Effector memory CD4-positive, alpha-beta T cell (primary cell): ENCODE data around the gene NOP56.

Source experiments
- DNase-seq, 3 donors: peaks; one replicate each; pipeline ENCODE4 v3.0.0-alpha.2; 2020
- H3K27ac ChIP-seq: 2 replicates; pipeline ENCODE4 v1.7.0; 2013; ENCODE audit warnings: mild to moderate bottlenecking, low read length, moderate library complexity; ENCODE audit not compliant: insufficient read depth, poor library complexity, severe bottlenecking
- H3K27me3 ChIP-seq: replicated peaks from 2 replicates; pipeline ENCODE4 v1.7.0; 2013; ENCODE audit warnings: mild to moderate bottlenecking, low read length; ENCODE audit not compliant: insufficient read depth, control insufficient read depth, poor library complexity, severe bottlenecking
- H3K36me3 ChIP-seq: 2 replicates; pipeline ENCODE4 v1.7.0; 2013; ENCODE audit warnings: mild to moderate bottlenecking, low read length, moderate library complexity; ENCODE audit not compliant: control insufficient read depth, insufficient read depth
- H3K4me1 ChIP-seq: 2 replicates; pipeline ENCODE4 v1.7.0; 2013; ENCODE audit warnings: low read length, mild to moderate bottlenecking; ENCODE audit not compliant: control insufficient read depth, insufficient read depth, poor library complexity, severe bottlenecking
- H3K4me3 ChIP-seq: 2 replicates; pipeline ENCODE4 v1.7.0; 2013; ENCODE audit warnings: low read length, low read depth, mild to moderate bottlenecking; ENCODE audit not compliant: insufficient read depth, poor library complexity, severe bottlenecking
- H3K9me3 ChIP-seq: 2 replicates; pipeline ENCODE4 v1.7.0; 2013; ENCODE audit warnings: mild to moderate bottlenecking, low read length, moderate library complexity; ENCODE audit not compliant: control insufficient read depth

Gene NOP56

GRCh38 chr20:2657241-2657640, 4.8 kb downstream of the NOP56 start:
- Histone ChIP-seq H3K4me3 (no peak overlapping the region), H3K9me3 (no peaks in the 10 kb centered on the region), H3K27ac (no peak overlapping the region), H3K4me1 (peaks cover 18% of the 10 kb centered on the region), H3K27me3 (no peaks in the 10 kb centered on the region), H3K36me3 (peaks cover 78% of the 10 kb centered on the region)
- DNase-seq, result no peak

- DNase-seq, result no peak
- Histone ChIP-seq H3K9me3 (no peaks in the 10 kb centered on the region), H3K27ac (no peak overlapping the region), H3K27me3 (no peaks in the 10 kb centered on the region), H3K36me3 (peaks cover 78% of the 10 kb centered on the region), H3K4me3 (no peak overlapping the region), H3K4me1 (peaks cover 18% of the 10 kb centered on the region)
Measured at GRCh38 chr20:2657674-2658073, 5.2 kb downstream of the NOP56 start.

DNA sequence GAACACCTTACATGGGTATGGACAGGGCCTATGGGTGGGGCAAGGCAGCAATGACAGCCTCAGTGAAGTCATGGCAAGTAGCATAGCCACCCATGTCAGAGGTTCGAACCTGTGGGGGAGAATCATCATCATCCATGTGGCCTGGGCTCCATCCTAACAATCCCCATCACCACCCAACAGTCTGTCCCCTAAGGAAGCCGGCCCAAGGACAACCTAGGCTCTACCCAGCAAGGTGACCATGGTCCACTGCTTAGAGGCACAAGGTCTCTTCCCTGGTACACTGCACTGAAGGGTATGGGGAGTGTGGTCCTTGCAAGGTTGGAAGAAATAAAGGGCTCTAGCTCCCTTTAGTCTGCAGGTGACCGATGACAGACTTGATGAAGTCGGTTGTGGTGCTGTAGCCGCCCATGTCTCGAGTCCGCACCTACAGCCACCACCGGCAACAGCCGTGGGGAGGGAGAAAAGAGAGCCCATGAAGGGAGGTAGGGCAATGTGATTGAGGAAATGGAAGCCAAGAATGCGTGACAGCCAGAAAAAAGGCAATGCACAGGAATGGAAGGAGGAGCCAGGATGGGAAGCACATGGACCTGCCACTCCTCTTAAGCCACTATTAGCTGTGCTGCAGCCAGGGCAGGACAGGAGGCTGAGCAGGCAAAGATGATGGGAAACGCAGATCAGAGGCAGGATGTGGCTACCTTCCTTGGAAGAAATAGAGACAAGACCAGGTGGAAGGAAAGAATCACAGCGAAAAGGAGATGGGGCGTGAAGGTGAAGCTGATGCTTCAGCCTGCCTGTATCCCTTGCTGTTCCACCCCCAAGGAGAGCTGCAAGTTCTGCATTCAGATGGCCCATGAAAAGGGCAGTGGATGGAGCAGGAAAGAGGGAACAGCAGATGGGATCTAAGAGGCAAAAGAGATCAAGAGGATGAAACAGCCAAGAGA, 6.3 kb downstream of the NOP56 start:
- no peak for DNase-seq
- Histone ChIP-seq H3K27me3 (no peaks in the 10 kb centered on the region), H3K9me3 (no peaks in the 10 kb centered on the region), H3K4me1 (peaks cover 15% of the 10 kb centered on the region), H3K36me3 (peaks cover 78% of the 10 kb centered on the region), H3K27ac (no peak overlapping the region), H3K4me3 (no peak overlapping the region)

DNA sequence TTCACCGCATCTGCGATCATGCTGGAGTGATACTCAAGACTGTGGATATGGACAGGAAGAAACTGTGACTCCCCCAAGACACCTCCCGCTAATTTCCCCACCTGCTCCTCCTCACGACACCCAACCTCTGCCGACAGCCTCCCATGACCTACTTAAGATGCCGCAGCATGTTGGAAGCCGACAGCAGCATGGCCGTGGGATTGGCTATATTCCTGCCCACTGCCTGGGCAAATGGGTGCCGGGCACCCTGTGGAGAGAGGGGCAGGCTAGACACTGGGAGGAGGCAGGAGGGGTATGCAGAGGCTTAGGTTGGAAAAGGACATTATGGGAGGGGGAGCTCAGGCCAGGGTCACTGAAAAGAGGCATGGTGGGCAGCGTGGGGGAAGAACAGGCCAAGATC, 7.1 kb downstream of the NOP56 start:
- Histone ChIP-seq H3K9me3 (no peaks in the 10 kb centered on the region), H3K36me3 (peaks cover 72% of the 10 kb centered on the region), H3K4me1 (peaks cover 10% of the 10 kb centered on the region), H3K4me3 (no peak overlapping the region), H3K27me3 (no peaks in the 10 kb centered on the region), H3K27ac (no peak overlapping the region)
- DNase-seq, result no peak

- no peak for DNase-seq
- Histone ChIP-seq H3K4me3 (peak overlapping the region; percentile 77), H3K4me1 (peaks cover 8% of the 10 kb centered on the region), H3K27ac (peak overlapping the region; percentile 76), H3K36me3 (peaks cover 34% of the 10 kb centered on the region), H3K9me3 (no peaks in the 10 kb centered on the region), H3K27me3 (no peaks in the 10 kb centered on the region)
Measured at GRCh38 chr20:2663364-2663886, 11.0 kb downstream of the NOP56 start.

- Histone ChIP-seq H3K4me3 (peak within 1 kb of the TSS; percentile 77), H3K9me3 (no peaks in the 10 kb centered on the region), H3K4me1 (peaks cover 8% of the 10 kb centered on the region), H3K36me3 (peaks cover 27% of the 10 kb centered on the region), H3K27me3 (no peaks in the 10 kb centered on the region), H3K27ac (peak within 1 kb of the TSS; percentile 76)
- DNase-seq, result peak; percentile 84 to 88 (median 85)
Measured at GRCh38 chr20:2663887-2664719, 11.7 kb downstream of the NOP56 start, which contains the start of gene IDH3B. Gene IDH3B (minus strand): TSS chr20:2664216. CDS start chr20:2664188, 28 bp downstream.

DNA sequence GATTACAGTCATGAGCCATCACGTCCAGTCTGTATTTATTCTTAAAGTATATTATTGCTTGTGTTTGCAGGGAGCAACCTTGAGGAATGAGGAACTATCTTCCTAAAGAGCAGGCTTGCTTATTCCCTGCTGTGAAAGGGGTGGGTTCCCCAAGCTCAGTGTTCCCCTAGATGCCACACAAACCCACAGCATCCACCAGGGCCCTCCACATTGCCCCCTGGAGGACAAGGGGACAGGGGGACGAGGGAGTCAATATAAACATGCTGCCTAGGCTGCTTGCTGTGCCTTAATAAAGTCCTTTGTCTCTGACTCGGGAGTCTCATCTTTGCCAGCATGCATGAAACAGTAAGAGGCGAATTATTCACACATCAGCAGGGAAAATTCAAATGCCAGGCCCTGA, 19.5 kb downstream of the NOP56 start:
- Histone ChIP-seq H3K36me3 (no peaks in the 10 kb centered on the region), H3K27ac (no peak overlapping the region), H3K4me1 (no peaks in the 10 kb centered on the region), H3K9me3 (no peaks in the 10 kb centered on the region), H3K4me3 (no peak overlapping the region), H3K27me3 (no peaks in the 10 kb centered on the region)
- no peak for DNase-seq

- H3K27me3 ChIP-seq, result no peaks in the 10 kb centered on the region
Measured at GRCh38 chr20:2672446-2672845, 20.0 kb downstream of the NOP56 start.

DNA sequence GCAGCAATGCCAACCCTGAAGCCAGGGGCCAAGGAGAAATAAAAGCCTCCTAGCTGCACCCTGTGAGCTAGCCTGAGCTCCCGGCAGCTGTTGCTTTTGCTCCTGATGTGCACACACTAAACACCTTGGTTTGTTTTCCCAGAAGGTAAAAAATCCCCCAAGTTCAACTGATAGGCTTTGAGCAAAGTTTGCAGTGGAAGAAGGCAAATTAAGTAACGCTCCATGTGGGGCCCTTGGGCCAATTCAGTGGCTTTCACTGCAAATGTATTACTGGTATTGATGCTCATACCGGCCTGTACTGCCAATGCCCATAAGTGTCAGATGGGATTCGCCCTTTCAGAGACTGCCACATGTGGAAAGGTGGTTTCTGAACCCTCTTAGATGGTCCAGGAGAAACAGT, 21.0 kb downstream of the NOP56 start:
- Histone ChIP-seq H3K9me3 (no peaks in the 10 kb centered on the region), H3K4me3 (no peak overlapping the region), H3K27me3 (no peaks in the 10 kb centered on the region), H3K4me1 (no peaks in the 10 kb centered on the region), H3K36me3 (no peaks in the 10 kb centered on the region), H3K27ac (no peak overlapping the region)
- no peak for DNase-seq

More at GRCh38 chr20:2672446-2672845, 20.0 kb downstream of the NOP56 start:
- H3K9me3 ChIP-seq, result no peaks in the 10 kb centered on the region
- DNase-seq, result no peak
- no peak overlapping the region for H3K4me3 ChIP-seq
- H3K36me3 ChIP-seq, result no peaks in the 10 kb centered on the region
- H3K4me1 ChIP-seq, result no peaks in the 10 kb centered on the region
- H3K27ac ChIP-seq, result no peak overlapping the region
